HG03108 (cell line): ENCODE results near the gene TMEM154.

Experiments used
- ATAC-seq: cut with Tn5 transposase; IDR thresholded peaks from one replicate; pipeline ENCODE4 v1.9.1; 2021; ENCODE audit warnings: moderate library complexity; ENCODE audit not compliant: unreplicated experiment

The TMEM154 gene

DNA sequence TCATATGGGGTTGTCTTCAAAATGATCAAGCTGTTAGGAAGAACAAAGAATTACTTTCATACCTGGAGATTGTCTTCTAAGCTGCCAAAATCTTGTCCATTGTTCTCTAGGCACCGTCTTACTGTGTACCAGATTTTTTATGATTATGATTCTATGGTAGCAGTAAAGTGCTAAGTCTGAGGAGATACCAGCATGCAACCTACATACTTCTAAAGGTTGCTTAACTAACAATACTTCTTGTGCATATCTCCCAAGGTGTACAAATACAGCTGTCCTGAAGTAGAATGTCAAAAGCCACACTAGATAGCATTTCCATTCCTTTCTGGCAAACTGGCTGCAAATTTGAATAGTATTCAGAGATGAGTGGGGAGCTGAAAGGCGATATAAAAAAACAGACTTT, 81.3 kb downstream of the TMEM154 start:
- ATAC-seq = no peak

DNA sequence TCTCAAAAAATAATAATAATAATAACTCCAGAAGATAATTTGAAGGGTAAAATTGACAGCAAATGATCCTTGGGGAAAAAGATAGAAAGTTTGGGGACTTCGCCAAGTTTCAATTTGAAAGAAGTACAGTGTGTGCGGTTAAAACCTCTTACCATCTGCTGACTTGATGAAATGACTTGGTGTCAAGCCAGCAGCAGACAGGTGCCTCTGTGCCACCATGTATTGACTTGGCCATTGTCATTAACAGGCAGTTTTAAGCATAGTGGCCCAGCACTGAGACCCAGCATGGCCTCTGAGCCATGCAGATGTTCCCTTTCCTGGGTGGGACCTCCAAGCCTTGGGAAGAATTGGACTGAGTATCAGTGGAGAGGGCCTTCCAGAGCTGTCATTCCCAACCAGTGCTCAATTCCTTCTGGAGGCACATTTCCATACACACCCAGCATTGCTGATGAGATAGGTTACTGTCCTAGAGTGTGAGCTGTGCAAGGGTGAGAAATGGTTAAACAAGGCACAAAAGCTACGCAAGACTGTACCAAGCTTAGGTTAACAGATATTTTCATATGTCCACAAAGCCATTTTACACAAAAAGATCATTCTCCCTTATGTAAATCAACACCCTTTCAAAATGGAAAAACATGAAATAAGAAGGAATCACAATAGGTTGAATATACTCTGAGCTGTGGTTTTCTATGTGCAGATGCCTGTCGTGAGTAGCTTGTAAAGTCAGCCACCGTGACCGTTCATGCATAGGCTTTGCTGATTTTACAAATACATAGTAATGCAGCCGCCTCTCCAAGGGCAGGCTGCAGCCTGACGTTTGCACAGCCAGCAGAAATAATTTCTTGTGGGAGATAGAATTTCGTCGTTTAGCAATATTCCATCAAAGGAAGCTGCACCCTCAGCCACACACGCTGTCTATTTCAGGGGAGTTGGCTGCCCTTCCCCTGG, 84.5 kb downstream of the TMEM154 start:
- ATAC-seq = peak; percentile 81

DNA sequence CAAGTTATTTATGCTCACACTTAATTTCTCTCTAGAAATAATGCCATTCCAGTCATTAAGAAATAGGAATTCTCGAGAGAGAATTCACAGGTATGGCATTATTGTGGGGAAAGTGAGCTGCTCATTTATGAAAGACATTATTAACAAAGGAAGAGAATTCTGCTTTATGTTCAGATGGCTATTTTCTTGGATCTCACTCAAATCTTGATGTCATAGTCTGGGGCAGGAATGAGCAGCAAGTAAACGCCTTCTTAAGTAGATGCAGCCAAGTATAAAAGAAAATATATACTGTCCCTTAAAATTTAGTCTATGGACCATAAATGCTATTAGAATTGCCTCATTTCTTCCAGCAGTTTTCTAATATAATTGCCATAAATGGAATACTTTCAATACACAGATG, 85.7 kb downstream of the TMEM154 start:
- no peak for ATAC-seq

DNA sequence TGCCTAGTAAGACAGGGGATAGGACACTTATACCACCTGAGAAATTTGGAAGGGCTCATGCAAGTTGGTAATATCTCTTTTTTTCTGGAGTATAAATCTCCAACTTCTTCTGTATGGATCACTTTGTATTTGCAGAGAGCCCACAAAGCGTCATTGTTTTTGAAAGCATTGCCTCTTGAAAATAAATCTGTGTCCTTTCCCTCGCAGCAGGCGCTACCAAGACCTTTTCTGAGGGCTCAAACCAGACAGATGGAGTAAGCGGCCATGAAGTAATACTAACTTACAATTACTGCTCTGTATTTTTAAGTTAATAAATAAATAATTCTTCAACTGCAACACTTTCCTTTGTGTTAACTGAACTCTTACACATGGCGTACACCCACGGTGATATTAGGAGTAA, 87.9 kb downstream of the TMEM154 start:
- ATAC-seq = no peak

DNA sequence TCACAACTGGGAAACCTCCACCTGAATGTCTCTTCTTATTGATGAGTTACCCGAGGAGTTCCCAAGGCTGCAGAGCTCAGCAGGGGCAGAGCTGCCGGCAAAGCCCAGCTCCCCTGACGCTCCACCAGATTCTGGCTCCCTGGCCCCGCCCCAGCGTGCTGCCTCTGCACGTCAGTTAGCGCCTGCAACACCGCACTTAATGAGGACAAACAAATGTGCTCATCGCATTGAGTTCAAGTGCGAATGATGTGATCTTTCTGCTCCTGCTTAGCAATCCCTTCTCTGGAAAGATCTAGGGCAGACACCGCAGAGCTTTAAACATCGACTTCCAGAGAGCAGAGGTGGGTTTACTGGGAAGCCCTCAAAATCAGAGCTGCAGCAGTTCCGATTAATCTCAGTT, 88.4 kb downstream of the TMEM154 start:
- ATAC-seq = no peak

DNA sequence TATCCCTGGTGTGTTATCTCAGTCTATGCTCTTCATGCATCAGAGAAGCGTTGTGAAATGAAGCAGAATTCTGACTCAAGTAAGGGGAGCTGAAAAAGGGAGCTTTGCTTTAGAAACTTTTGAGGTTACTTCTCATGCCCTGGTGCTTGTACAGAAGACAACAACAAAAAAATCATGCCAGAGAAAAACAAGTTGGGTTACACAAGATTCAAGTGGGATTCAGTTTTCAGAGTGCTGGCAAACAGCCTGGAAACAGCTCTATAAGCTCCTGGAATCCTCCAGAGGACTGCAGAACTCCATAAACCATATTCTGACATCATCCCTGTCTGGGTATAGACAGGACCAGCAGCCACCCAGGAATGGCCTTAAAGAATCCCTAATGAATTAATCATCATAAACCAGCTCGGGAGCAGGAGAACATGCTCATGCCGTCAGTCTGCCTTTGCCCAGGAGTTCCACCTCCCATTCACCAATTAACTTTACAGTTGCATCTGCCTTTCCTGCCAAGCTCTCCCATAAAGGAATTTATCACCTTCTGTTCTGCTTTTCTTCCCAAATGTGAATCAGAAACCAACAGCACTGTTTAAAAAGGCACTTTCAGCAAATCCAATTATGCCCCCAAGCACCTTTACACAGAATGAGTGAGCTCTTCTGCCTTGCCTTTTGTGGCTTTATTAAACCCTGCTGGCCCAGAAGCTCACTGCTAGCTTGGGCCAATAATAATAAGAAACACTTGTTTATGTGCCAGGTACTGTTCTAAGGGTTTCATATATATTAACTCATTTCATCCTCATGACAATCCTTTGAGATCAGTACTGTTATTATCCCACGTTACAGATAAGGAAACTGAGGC, 89.4 kb downstream of the TMEM154 start:
- ATAC-seq = no peak

DNA sequence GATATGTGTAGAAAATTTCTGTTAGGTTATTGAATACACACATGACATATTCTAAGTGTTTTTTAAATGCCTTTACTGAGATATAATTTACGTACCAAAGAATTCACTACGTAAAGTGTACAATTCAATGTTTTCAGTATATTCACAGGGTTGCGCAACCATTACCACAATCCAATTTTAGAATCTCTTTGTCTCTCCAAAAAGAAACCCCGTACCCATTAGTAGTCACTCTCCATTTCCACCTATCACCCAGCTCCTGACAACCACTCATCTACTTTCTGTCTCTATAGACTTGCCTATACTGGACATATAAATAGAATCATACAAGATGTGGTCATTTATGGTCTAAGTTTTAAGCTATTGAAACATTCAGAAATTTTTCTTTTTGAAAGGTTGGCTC, 90.9 kb downstream of the TMEM154 start:
- no peak for ATAC-seq

DNA sequence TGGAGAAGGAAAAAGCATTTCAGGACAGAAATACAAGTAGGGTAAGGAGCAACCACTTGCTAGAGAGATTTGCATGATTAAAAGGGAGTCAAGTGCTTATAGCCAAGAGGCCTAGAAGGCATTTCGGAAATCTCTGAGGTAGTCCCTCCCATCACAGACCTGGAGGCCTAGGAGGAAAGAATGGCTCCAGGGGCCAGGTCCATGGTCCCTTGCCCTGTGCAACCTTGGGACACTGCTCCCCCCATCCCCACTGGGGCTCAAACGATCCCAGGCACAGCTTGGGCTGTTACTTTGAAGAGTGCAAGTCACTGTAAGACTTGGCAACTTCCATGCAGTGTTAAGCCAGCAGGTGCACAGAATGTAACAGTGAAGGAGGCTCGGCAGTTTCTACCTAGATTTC, 92.7 kb downstream of the TMEM154 start:
- no peak for ATAC-seq

DNA sequence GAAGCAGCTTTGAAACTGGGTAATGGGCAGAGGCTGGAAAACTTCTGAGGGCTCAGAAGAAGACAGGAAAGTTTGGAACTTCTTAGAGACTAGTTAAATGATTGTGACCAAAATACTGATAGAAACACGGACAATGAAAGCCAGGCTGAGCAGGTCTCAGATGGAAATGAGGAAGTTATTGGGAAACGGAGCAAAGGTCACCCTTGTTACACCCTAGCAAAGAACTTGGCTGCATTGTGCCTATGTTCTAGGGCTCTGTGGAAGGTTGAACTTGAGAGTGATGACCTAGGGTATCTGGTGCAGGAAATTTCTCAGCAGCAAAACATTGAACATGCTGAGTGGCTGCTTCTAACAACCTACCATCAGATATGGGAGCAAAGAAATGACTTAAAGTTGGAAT, 93.1 kb downstream of the TMEM154 start:
- no peak for ATAC-seq

DNA sequence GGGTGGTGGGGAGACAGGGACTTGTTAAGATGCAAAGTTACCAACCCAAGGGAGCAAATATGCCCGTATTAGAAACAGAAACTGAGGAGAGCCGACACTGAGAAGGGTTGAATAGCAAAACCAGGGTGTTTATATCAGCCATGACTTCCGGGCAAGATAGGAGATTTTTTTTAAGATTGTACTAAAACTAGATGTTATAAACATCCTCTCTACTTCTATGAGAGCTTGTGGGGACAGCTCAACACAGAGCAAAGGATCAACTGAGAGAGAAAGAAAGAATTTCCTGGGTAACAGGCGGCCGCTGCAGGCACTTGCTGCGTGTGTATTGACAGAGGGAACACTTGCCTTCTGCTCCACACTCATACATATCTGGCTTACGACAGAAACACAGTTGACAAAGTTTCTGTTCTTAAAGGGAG, 94.8 kb downstream of the TMEM154 start:
- peak; percentile 60 for ATAC-seq

DNA sequence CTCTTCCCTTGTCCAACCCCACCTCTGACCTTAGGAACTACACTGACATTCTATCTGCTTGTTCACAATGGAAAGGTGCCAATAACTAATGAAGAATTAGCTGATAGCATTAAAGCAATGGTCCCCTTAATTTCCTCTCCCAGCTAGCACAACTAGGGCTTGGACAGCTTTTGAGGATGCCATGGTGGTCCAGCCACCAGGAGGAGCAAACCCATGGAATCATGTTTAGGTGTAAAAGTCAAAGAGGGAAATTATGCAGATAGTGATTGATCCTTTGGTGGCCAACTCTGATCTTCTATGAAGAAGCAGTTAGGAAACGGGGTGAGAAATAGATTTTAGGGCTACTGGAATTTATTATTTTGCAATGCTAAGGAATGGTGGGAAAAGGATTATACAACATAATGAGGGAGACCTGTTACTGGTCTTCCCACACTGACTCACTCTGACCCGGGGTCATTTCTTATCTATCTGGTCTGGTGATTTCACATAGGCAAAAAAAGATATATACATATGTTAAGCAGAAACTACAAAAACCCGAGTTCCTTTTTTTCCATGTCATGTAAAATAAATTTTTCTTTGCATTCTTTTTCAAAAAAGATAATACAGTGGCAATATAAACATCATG, 98.1 kb downstream of the TMEM154 start:
- ATAC-seq = no peak

DNA sequence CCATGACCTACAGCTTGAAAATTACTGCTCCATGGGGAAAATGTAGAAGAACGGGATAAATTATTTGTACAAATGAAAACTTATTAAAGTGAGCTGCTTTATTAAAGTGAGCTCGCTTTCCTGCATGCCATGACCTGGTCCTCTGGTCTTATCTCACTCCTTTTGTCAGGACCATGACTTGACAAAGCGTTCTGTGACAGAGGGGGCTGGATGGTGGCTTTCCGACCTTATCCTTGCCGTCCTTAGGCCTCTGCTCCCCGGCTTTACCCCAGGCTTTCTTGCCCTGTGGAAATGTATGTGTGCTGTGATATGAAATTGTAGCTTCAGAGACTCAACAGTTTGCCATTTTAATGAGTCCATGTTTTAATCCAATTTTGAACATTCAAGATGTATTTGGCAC, 99.9 kb downstream of the TMEM154 start:
- ATAC-seq = no peak

DNA sequence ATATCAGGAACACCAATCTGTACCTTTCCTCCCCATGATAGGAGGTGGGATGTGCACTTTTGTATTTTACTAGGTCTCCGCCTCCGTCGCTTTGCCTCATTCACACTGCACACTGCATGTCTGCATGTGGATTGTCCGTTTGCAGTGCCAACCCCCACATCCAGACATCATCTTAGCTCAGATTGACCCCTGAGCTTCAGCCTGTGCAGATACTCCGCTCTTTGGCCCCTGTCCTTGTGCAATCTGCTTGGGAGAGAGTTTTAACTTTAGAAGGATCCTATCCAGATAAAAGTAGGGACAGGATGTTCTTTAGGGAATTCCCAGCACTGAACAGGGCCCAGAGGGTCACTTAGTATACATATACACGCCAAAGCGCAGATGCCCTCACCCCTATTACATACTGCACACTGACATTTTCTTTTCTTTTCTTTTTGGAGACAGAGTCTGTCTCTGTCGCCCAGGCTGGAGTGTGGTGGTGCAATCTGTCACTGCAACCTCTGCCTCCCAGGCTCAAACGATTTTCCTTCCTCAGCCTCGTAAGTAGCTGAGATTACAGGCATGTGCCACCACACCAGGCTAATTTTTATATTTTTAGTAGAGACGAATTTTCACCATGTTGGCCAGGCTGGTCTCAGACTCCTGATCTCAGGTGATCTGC, 100.6 kb downstream of the TMEM154 start:
- no peak for ATAC-seq

DNA sequence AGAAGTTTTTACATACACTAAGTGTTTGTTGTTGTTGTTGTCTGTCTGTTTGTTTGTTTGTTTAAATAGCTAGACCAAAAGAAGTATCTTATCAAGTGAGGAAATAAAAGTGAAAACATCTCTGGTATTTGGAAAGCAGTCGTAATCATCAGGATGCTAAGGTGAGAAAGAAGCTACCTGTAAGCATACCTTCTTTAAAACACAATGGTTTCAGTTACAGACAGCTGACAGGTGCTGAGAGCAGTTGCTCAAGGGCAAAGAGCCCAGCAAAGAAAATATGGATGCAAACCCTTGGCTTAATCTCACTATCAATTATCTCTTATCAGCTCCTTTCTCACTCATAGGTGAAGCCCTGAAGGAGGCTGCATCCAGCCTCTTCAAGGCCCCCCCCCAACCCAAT, 101.1 kb downstream of the TMEM154 start:
- no peak for ATAC-seq

DNA sequence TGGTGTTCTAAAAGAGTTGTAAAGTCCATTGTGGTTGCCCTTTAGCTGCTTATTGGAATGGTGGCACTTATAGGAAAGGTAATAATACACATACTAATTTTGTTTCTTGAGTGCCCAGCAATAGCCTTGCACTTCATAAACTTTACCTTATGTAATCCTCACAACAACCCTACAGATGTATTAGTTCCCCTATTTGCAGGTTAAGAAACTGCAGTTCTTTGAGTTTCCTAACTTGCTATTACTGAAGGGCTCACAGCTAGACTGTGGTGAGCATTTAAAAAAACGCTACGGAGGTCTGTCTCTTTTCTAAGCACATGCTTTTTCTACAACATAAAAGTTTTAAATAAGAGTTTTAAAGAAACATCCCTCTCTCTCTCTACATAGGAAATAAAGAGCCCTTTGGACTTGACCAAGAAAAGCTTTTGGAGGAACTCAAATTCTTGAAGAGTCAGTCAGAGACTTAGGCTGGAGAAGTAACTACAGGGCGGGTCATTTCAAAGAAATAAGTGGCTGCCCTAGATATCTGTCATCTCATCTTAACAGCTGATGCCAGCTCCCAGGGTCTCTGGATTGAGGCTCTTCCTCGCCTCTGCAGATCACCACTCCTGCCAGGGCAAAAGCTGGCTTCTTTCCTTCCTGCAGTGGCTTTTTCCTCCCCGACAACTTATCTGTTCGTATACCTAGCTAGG, 101.9 kb downstream of the TMEM154 start:
- no peak for ATAC-seq

DNA sequence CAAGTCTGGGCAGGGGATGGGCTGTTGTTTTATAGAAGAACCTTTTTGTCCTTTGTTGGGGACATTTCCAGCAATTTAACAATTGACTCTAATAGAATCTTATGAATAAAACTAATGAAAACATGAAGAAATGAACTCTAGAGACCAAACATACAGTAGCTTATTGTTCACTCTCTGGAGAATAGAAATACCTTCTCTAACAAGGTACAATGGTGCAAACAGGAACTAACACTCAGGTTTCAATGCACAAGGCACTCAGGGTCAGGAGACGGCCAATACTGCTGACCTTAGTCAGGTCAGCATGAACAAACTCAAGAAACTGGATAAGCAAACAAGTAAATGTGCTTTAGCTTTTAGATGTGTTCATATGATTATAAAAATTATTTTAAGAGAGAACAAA, 104.3 kb downstream of the TMEM154 start:
- no peak for ATAC-seq

DNA sequence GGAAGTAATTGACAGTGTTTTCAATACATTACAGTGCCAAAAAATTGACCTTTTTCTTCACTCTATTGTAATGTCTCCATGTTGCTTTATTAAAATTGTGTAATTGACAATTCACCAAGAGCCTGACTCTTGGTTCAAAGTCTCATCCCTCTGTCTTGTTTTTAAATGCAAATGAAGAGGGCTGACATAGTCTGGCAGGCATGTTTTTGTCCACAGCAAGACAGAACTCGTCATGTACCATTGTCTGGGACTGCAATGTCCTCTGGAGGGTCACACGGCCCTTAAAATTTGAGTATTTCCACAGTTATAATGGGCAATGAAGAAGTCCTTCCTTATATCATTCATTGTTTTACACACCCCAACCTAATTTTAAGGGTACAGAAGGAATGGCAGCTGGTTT, 105.9 kb downstream of the TMEM154 start:
- ATAC-seq = no peak

DNA sequence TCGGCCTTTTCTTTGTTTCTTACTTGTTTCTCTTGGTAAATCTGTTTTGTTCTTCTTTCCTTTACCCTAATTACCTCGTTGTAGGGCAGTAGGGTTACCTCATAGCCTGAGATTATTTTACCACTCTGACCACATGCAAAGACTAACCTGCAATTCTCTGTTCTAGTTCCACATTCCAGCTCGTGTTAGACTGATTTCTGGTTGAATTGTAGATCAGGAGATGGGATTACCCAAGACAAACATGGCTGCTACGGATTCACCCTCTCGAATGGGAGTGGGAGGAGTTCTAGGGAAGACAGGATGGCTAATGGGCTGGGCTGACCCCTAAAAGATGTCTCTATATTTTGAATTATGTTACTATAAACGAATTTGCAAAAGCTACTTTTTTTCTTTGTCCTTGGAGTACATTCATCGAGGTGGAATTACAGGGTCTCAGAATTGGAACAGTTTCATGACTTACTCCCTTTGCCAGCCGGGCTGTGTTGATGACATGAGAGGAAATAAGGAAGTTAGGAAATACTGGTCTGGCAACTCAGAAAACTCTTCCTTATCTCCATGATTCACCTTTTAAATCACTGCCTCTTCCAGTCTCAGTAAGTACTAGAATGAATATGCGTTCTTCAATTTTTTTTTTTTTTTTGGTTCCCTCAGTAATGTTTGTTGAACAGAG, 107.2 kb downstream of the TMEM154 start:
- peak; percentile 69 for ATAC-seq

DNA sequence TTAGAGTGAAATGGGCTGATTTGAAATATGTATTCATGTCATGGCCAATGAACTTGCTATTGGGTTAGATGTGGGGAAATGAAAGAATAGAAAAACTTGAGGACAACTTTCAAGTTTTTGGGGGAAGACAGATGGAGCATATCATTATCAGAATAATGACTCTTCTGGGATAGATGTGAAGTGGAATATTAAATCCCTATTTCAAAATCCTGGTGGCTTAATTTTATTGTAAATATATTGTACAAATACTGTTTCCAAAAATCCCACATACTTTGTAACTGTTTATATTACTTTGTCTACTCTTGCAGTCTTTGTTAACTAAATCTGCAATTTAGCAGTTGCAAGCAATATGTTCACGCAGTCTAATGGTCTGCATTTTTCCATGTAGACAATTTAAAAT, 108.0 kb downstream of the TMEM154 start:
- no peak for ATAC-seq

DNA sequence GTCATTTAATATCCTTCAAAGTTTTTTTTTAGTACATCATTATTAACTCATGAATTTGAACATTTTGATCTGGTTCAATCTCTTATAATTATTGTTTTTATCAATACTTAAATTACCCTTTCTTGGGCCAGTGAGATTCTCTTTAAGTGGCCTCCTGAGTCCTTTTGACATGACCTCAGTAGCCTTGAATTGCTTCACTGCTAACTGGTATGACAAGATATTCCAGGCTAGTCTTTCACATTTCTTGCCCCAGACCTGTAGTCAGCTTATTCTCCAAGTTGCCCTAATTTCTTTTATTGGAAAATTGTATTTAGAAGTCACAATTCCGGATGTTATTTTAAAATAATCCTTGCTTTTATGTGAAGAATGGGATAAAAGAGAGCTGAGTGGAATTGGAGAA, 108.5 kb downstream of the TMEM154 start:
- ATAC-seq = no peak
